ENCODE measurements around the gene SCN1A.
A peak's percentile ranks its signal among the peaks of the same experiment; 100 is the strongest.
"Not testable (repeated sequence)": the region's sequence is repeated elsewhere in the genome, so short reads cannot be mapped to it uniquely, and the experiment has no call there.

SCN1A gene

GRCh38 chr2:166104773-166105172 is 23.0 kb downstream of the SCN1A start:
- Histone ChIP-seq H3K4me3 (ENCODE audit: severe bottlenecking) (no peak overlapping the region), H3K4me1 (ENCODE audit: insufficient read depth, poor library complexity, severe bottlenecking) (no peaks in the 10 kb centered on the region), H3K9me3 (ENCODE audit: severe bottlenecking) (no peaks in the 10 kb centered on the region), H3K27ac (ENCODE audit: poor library complexity, severe bottlenecking) (no peak overlapping the region), H3K27me3 (ENCODE audit: insufficient read depth, poor library complexity, severe bottlenecking) (no peaks in the 10 kb centered on the region), H3K36me3 (ENCODE audit: low read depth) (no peaks in the 10 kb centered on the region)
- TF ChIP-seq CTCF (IDR thresholded peaks at IDR 0.05; ENCODE audit: poor library complexity, severe bottlenecking): no peak
- ATAC-seq (ENCODE audit: low read depth) (no peak), DNase-seq (ENCODE audit: low spot score) (no peak)

- Histone ChIP-seq H3K9me3 (ENCODE audit: severe bottlenecking) (no peaks in the 10 kb centered on the region), H3K27me3 (ENCODE audit: insufficient read depth, poor library complexity, severe bottlenecking) (no peaks in the 10 kb centered on the region), H3K27ac (ENCODE audit: poor library complexity, severe bottlenecking) (no peak overlapping the region), H3K4me1 (ENCODE audit: insufficient read depth, poor library complexity, severe bottlenecking) (no peaks in the 10 kb centered on the region), H3K36me3 (ENCODE audit: low read depth) (no peaks in the 10 kb centered on the region), H3K4me3 (ENCODE audit: severe bottlenecking) (no peak overlapping the region)
- no peak for DNase-seq (ENCODE audit: low spot score)
- no peak for ATAC-seq (ENCODE audit: low read depth)
- TF ChIP-seq CTCF (IDR thresholded peaks at IDR 0.05; ENCODE audit: poor library complexity, severe bottlenecking): no peak
These were observed 23.7 kb downstream of the SCN1A start for GRCh38 chr2:166104084-166104483.

- H3K4me1 ChIP-seq (ENCODE audit: insufficient read depth, poor library complexity, severe bottlenecking); ATAC-seq (ENCODE audit: low read depth); H3K36me3 ChIP-seq (ENCODE audit: low read depth); H3K4me3 ChIP-seq (ENCODE audit: severe bottlenecking); DNase-seq (ENCODE audit: low spot score); H3K9me3 ChIP-seq (ENCODE audit: severe bottlenecking); H3K27ac ChIP-seq (ENCODE audit: poor library complexity, severe bottlenecking); H3K27me3 ChIP-seq (ENCODE audit: insufficient read depth, poor library complexity, severe bottlenecking): not testable (repeated sequence)
These were observed 24.5 kb downstream of the SCN1A start for GRCh38 chr2:166103277-166103676.

- DNase-seq (ENCODE audit: low spot score) (no peak), ATAC-seq (ENCODE audit: low read depth) (no peak)
- no peaks in the 10 kb centered on the region for H3K27me3 ChIP-seq (ENCODE audit: insufficient read depth, poor library complexity, severe bottlenecking)
- no peak overlapping the region for H3K27ac ChIP-seq (ENCODE audit: poor library complexity, severe bottlenecking)
- no peaks in the 10 kb centered on the region for H3K36me3 ChIP-seq (ENCODE audit: low read depth)
- no peaks in the 10 kb centered on the region for H3K4me1 ChIP-seq (ENCODE audit: insufficient read depth, poor library complexity, severe bottlenecking)
- no peak overlapping the region for H3K4me3 ChIP-seq (ENCODE audit: severe bottlenecking)
- no peak for TF ChIP-seq CTCF (IDR thresholded peaks at IDR 0.05; ENCODE audit: poor library complexity, severe bottlenecking)
- H3K9me3 ChIP-seq (ENCODE audit: severe bottlenecking): no peaks in the 10 kb centered on the region
These were observed 33.5 kb downstream of the SCN1A start for GRCh38 chr2:166094325-166094724.

GRCh38 chr2:166092889-166093288 is 34.9 kb downstream of the SCN1A start:
- TF ChIP-seq CTCF (IDR thresholded peaks at IDR 0.05; ENCODE audit: poor library complexity, severe bottlenecking): no peak
- Histone ChIP-seq H3K4me1 (ENCODE audit: insufficient read depth, poor library complexity, severe bottlenecking) (no peaks in the 10 kb centered on the region), H3K9me3 (ENCODE audit: severe bottlenecking) (no peaks in the 10 kb centered on the region), H3K27me3 (ENCODE audit: insufficient read depth, poor library complexity, severe bottlenecking) (no peaks in the 10 kb centered on the region), H3K36me3 (ENCODE audit: low read depth) (no peaks in the 10 kb centered on the region), H3K4me3 (ENCODE audit: severe bottlenecking) (no peak overlapping the region), H3K27ac (ENCODE audit: poor library complexity, severe bottlenecking) (no peak overlapping the region)
- DNase-seq (ENCODE audit: low spot score) (no peak), ATAC-seq (ENCODE audit: low read depth) (peak; percentile 82)

All from RWPE2 (cell line).